Small intestine (tissue), 7 donors: ENCODE results near the gene AFF3. TPM values are rescaled to one million over a fixed set of nuclear protein-coding genes. Genes with fewer than 3 reads are reported as not detected.

Source experiments
- DNase-seq, 2 donors: peaks; one replicate each; pipeline versions ENCODE4 v3.0.0 to v3.0.0-alpha.2; 2013
- FAIRE-seq: peaks from 2 replicates; lab custom pipeline; 2012; peaks lifted over from hg19 to GRCh38; lab: Jason Lieb, UNC
- H3K27ac ChIP-seq, 3 donors: one replicate each; pipeline ENCODE4 v1.5.1; 2013; ENCODE audit warnings: low read length in 2 of 3, mild to moderate bottlenecking in 2 of 3, control low read depth in 1 of 3, inconsistent platforms in 1 of 3, low read depth in 1 of 3, moderate library complexity in 1 of 3
- H3K27me3 ChIP-seq, 3 donors: one replicate each; pipeline ENCODE4 v1.6.1; 2013; ENCODE audit warnings: low read length in 3 of 3, inconsistent platforms in 1 of 3; ENCODE audit not compliant: control insufficient read depth in 3 of 3, insufficient read depth in 3 of 3
- H3K36me3 ChIP-seq, 3 donors: one replicate each; pipeline ENCODE4 v1.6.1; 2013; ENCODE audit warnings: low read length in 3 of 3, inconsistent platforms in 1 of 3, low read depth in 1 of 3, mild to moderate bottlenecking in 1 of 3, moderate library complexity in 1 of 3; ENCODE audit not compliant: control insufficient read depth in 3 of 3, insufficient read depth in 2 of 3
- H3K4me1 ChIP-seq, 3 donors: one replicate each; pipeline ENCODE4 v1.6.1; 2013; ENCODE audit warnings: low read length in 2 of 3, inconsistent platforms in 1 of 3, low read depth in 1 of 3, mild to moderate bottlenecking in 1 of 3, moderate library complexity in 1 of 3; ENCODE audit not compliant: control insufficient read depth in 3 of 3, insufficient read depth in 2 of 3
- H3K4me3 ChIP-seq, 3 donors: one replicate each; pipeline ENCODE4 v1.5.1; 2013; ENCODE audit warnings: low read length in 3 of 3, control low read depth in 1 of 3, inconsistent platforms in 1 of 3, low read depth in 1 of 3, mild to moderate bottlenecking in 1 of 3, moderate library complexity in 1 of 3
- H3K9me3 ChIP-seq, 2 donors: one replicate each; pipeline ENCODE4 v1.6.1; 2013; ENCODE audit warnings: low read depth in 1 of 2, low read length in 1 of 2; ENCODE audit not compliant: control insufficient read depth in 2 of 2, insufficient read depth in 1 of 2
- WGBS, 3 donors: extraction: QIAGEN DNeasy Blood & Tissue Kit; methylation state at CpG; one replicate each; pipeline ENCODE4 v1.1.7; 2013; 5-methylcytosine and 5-hydroxymethylcytosine counted together
- polyA plus RNA-seq, 4 donors: library from polyadenylated mRNA; stranded (reverse) in 3 of 4; unstranded in 1 of 4; fragments of 200-250 nt in 3 of 4; fragments of 120-200 nt in 1 of 4; gene quantifications; one replicate each; pipeline versions ENCODE4 v1.2.1 to v1.2.3, GENCODE V29; 2013
- donor health status: healthy with polysubstance abuse.
- donor health status: control.
- donor health status: control.
- donor health status: Bipolar disorder and iron deficiency.
- donor health status: healthy.

The AFF3 gene
- polyA plus RNA-seq, 4 donors, result 0.27 to 3.2 (median 0.92) TPM; not detected in 1

DNA sequence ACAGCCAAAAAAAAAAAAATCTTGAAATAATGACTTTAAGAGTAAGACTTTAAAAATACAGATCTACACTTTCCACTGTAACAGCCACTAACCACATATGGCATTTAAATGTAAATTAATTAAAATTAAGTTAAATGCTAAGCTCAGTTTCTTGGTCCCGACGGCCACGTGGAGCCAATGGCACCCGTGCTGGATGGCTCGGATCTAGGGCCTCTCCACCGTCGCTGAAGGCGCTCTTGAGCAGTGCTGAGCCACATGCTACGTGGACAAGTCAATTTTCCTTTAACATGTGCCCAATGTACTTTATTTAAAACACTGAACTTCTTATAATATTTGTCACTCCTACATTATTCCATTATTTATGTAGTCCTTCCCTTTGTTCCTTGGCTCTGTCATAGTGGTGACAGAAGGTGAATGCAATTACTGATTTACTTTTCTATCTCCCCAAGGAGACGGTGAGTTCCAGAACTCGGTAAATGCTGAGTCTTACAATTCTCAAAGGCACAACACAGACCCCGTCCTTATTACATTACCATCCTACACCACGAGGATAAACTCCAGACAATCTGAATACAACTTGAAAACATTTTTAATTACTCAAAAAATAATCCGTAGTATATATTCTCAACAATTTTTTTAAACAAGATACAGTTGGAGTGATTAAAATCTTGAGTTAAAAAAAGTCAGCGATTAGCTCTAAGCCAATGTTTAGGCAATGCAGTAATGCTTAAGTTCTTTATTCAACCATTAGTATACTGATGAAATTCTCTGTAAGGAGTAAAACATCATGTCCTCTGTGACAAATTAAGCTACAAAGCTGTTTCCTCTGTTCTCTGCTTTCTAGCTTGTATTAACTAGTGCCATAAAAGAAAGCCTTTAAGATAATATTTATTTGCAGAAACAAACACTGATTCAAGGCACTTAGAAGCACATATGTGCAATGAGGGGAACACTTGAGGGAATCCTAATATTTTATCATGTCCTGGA, 95.1 kb downstream of the AFF3 start:
- H3K4me3 ChIP-seq, result no peak overlapping the region
- H3K27ac ChIP-seq, result no peak overlapping the region
- no peak for FAIRE-seq
- no peak for DNase-seq
- WGBS, 3 donors, result 78 to 84% (median 81%) methylated on average over 15 of the region's 15 CpGs
- H3K9me3 ChIP-seq, result no peaks in the 10 kb centered on the region
- H3K27me3 ChIP-seq, result peaks cover 0 to 3% (median 2%) of the 10 kb centered on the region in 3 donors
- H3K36me3 ChIP-seq, result no peaks in the 10 kb centered on the region
- no peaks in the 10 kb centered on the region for H3K4me1 ChIP-seq

DNA sequence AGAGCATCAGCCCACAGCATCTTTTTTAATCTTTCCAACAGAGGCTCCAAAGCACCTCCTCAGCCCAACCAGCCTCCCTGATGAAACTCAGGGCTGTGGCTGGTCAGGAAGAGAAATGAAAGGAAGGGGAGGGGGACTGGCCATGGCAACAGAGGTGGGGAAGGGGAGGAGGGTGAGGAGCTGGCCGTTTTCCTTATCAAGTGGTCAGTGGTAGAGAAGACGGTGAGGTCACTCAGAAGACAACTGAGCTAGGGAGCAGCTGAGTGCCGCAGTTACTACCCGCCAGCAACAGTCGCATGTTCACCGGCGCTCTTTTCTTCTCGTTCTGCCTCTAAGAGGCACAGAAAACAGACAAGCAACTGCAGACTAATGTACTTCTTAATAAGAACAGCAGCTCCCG, 97.4 kb downstream of the AFF3 start:
- H3K27ac ChIP-seq, result no peak overlapping the region
- 86 to 89% (median 87%) methylated on average over 9 of the region's 9 CpGs for WGBS, 3 donors
- H3K36me3 ChIP-seq, result no peaks in the 10 kb centered on the region
- H3K27me3 ChIP-seq, result peaks cover 0 to 6% (median 2%) of the 10 kb centered on the region in 3 donors
- no peaks in the 10 kb centered on the region for H3K4me1 ChIP-seq
- no peak for DNase-seq
- H3K4me3 ChIP-seq, result no peak overlapping the region
- FAIRE-seq, result no peak
- no peaks in the 10 kb centered on the region for H3K9me3 ChIP-seq

DNA sequence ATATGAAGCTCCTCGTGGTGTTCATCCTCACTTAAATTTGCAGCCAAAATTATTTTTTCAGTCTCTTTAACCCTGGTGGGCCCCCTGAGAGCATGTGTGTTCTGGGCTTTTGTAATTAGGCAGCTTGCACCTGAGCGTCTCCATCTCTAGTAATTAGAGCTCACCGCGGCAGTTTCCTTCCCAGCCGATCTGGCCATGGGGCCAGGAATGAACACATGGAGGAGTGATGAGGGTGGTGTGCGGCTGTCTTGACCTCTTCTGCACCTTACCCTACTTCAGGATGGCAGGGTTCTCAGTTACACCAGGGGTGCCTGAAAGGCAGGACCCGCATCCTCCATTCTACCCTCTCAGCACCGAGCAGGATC, 98.5 kb downstream of the AFF3 start:
- 92 to 93% (median 92%) methylated on average over 8 of the region's 8 CpGs for WGBS, 3 donors
- DNase-seq (no peak), FAIRE-seq (no peak)
- Histone ChIP-seq H3K4me3 (no peak overlapping the region), H3K9me3 (no peaks in the 10 kb centered on the region), H3K36me3 (no peaks in the 10 kb centered on the region), H3K4me1 (no peaks in the 10 kb centered on the region), H3K27me3 (peaks cover 0 to 6% (median 2%) of the 10 kb centered on the region in 3 donors), H3K27ac (no peak overlapping the region)

DNA sequence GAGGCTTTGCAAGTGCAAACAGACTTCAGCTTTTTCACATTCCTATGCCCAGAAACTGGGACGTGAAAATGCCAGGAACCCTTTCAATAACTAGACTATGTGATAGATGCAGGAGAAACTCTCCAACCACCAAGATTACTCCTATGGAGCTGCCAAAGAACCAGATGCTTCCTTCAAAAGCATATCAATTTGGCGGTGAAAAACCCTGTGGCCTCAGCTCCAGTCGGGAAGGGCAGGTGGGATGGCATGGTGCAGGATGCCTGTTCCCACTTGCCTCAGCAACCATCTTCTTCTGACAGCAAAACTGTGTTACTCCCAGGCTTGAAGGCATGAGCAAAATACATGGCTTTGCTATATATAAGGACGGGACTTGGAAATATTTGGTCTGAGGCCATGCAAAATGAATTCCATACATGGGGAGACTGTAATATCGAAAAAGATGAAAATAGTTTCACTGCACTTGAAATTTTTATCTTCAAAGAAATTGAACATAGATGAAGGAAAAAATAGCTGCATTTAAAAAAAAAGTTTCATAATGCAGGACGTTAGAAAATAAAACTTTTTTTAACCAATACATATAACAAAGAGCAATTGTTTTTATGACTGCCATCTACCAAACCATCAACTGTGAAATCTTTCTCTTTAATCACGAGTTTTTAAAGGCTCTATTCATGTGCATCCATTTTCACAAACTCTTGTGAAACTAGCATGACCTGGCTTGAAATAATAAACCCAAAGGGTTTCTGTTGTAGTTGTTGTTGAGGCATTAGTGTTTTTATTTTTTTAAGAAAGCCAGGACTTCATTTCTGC, 99.1 kb downstream of the AFF3 start:
- H3K27me3 ChIP-seq, result peaks cover 0 to 6% (median 2%) of the 10 kb centered on the region in 3 donors
- H3K9me3 ChIP-seq, result no peaks in the 10 kb centered on the region
- H3K4me3 ChIP-seq, result no peak overlapping the region
- H3K4me1 ChIP-seq, result no peaks in the 10 kb centered on the region
- FAIRE-seq (no peak), DNase-seq (no peak)
- H3K27ac ChIP-seq, result no peak overlapping the region
- no peaks in the 10 kb centered on the region for H3K36me3 ChIP-seq
- WGBS, 3 donors, result 73 to 84% (median 77%) methylated on average over 7 of the region's 7 CpGs

DNA sequence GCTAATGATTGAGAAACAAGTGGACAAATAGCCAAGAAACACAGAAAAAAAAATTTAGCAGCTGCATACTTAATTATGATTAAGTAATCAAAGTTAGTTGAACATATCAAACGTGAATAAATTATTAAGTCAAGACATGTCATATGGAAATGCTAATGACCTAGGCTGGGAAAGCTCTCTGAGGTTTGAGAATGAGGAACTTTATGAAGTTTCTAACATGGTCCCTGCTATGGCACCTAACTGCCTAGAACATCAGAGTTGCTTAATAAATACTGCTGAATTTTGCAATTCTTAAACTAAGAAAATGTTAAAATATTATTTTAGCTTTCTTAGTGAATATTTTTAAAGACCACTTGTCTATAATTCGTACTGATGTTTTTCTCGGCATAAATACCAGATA, 99.8 kb downstream of the AFF3 start:
- DNase-seq (no peak), FAIRE-seq (no peak)
- H3K9me3 ChIP-seq, result no peaks in the 10 kb centered on the region
- no peaks in the 10 kb centered on the region for H3K4me1 ChIP-seq
- peaks cover 0 to 6% (median 2%) of the 10 kb centered on the region in 3 donors for H3K27me3 ChIP-seq
- no peak overlapping the region for H3K27ac ChIP-seq
- no peak overlapping the region for H3K4me3 ChIP-seq
- H3K36me3 ChIP-seq, result no peaks in the 10 kb centered on the region
- 76 to 86% (median 84%) methylated on average over 3 of the region's 3 CpGs for WGBS, 3 donors

- H3K4me1 ChIP-seq, result no peaks in the 10 kb centered on the region
- 79 to 84% (median 81%) methylated on average over 12 of the region's 12 CpGs for WGBS, 3 donors
- H3K9me3 ChIP-seq, result no peaks in the 10 kb centered on the region
- H3K36me3 ChIP-seq, result no peaks in the 10 kb centered on the region
- H3K27ac ChIP-seq, result no peak overlapping the region
- FAIRE-seq, result no peak
- no peak overlapping the region for H3K4me3 ChIP-seq
- H3K27me3 ChIP-seq, result peaks cover 0 to 6% (median 2%) of the 10 kb centered on the region in 3 donors
- no peak for DNase-seq
Observed at GRCh38 chr2:100041946-100042345, 100.4 kb downstream of the AFF3 start.

- no peak overlapping the region for H3K4me3 ChIP-seq
- H3K9me3 ChIP-seq, result no peaks in the 10 kb centered on the region
- WGBS, 3 donors, result 81 to 87% (median 85%) methylated on average over 4 of the region's 4 CpGs
- no peak overlapping the region for H3K27ac ChIP-seq
- no peak for DNase-seq
- H3K36me3 ChIP-seq, result no peaks in the 10 kb centered on the region
- no peaks in the 10 kb centered on the region for H3K4me1 ChIP-seq
- H3K27me3 ChIP-seq, result peaks cover 0 to 6% (median 2%) of the 10 kb centered on the region in 3 donors
- no peak for FAIRE-seq
Observed at GRCh38 chr2:100041385-100041784, 101.0 kb downstream of the AFF3 start.

- Histone ChIP-seq H3K36me3 (no peaks in the 10 kb centered on the region), H3K9me3 (no peaks in the 10 kb centered on the region), H3K4me3 (no peak overlapping the region), H3K27me3 (peaks cover 0 to 6% (median 2%) of the 10 kb centered on the region in 3 donors), H3K27ac (no peak overlapping the region), H3K4me1 (no peaks in the 10 kb centered on the region)
- DNase-seq (no peak), FAIRE-seq (no peak)
- WGBS, 3 donors, result 89 to 96% (median 96%) methylated on average over 1 of the region's 1 CpG
Observed at GRCh38 chr2:100040906-100041305, 101.5 kb downstream of the AFF3 start.
